HG03097 (cell line): ENCODE measurements around the gene CHIT1.
A peak's percentile ranks its signal among the peaks of the same experiment; 100 is the strongest.

Experiments
- ATAC-seq: cut with Tn5 transposase; IDR thresholded peaks from one replicate; pipeline ENCODE4 v1.9.1; 2021; ENCODE audit not compliant: unreplicated experiment, low FRiP score

CHIT1 gene

GRCh38 chr1:203229471-203230135 lies at the start of gene CHIT1:
CHIT1 (minus strand) TSS chr1:203229673; CDS start chr1:203229636, 37 bp downstream.
- ATAC-seq, result no peak

DNA sequence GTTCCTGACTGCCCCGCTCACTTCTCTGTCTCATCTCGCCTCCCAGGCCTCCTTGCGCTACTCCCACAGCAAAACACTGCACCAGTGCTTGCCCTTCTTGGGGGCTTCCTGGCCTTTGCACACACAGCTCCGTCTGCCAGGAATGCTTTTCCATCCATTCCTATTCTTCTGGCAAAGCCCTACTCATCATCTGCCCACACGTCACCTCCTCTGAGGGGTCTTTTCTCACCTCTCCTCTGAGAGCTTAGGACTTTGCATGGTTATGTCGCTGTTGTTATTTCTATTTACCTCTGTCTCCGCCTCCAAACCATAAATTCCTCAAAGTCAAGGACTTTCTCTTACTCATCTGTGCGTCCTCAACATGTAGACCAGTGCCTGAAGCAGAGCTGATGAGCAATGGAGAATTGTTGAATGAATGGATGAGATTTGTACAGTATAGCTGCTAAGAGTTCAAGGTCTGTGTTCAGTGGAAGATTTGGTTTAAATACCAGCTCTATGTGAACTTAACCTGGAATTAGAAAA lies 49.5 kb upstream of the CHIT1 start:
- no peak for ATAC-seq

DNA sequence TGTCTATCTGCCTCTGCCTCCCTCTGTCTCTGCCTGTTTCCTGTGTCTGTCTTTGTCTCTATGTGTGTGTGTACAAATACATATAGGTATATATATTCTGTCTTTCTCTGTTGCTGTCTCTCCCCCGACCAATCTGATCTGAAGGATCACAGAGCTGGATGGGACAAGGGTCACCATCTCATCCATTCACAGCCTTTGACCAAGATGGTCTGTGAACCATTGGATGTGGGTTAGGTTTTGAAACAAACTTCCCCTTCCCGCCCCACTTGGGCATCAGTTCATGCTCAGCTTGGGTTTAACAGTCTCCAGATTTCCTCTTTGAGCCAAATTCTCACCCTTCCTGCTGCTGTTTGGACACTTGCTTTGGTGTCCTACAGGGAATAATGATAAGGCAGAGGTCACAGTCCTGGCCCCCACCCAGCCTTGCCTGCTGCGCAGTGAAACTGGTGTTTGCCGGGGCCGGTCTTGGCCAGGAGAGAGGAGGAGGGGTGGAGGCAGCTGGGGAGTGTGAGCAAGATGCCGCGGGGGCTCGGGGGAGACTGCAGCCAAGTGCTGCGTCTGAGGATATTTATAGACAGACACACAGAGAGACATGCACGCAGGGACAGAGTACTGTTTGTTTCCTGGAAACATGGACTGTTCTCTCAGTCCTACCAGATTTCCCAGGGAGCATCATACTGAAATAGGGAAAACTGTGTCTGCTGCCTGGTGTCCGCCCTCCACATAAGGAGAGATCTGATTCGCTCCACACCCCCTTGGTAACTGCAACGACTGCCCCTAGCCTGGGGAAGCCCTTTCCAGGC lies 48.8 kb upstream of the CHIT1 start:
- no peak for ATAC-seq

GRCh38 chr1:203276916-203277545 lies 47.6 kb upstream of the CHIT1 start:
- ATAC-seq, result no peak

- ATAC-seq, result no peak
Measured at GRCh38 chr1:203276408-203276807, 46.9 kb upstream of the CHIT1 start.

GRCh38 chr1:203275656-203276272 lies 46.3 kb upstream of the CHIT1 start:
- no peak for ATAC-seq

- no peak for ATAC-seq
Measured at GRCh38 chr1:203274603-203275381, 45.3 kb upstream of the CHIT1 start.

DNA sequence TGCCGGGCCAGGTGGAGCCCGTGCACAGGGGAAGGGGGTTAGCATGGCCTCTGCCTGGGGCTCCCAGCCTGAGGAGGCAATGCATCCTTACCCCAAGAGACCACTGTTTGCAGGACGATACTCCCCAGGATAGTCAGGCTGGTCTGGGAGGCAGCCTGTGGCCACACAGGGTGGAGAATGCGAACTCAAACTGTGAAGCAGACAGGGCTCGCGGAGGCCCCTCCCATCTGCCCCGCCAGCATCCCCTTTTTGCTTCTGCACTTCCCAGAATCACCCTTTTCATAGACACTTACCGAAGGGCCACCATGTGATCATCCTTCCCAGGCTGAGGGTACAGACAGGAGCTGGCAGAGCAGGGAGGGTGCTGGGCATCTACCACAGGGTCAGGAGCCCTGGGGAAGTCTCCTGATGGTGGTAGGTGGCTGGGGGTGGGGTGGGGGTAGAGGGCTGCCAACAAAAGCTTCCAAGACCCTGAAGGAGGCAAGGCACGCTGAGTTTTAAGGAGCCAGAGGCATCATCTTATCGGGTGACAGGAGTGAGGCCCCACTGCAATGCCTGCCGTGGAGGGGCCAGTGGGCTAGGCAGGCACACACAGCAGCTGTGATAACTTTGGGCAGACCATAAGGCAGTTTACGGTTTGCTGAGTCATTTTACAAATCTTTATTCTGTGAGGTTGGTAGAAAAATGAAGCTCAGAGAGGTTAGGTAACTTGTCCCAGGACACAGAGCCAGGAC lies 44.6 kb upstream of the CHIT1 start:
- ATAC-seq, result no peak

GRCh38 chr1:203273206-203273868 lies 43.9 kb upstream of the CHIT1 start:
- peak; percentile 45 for ATAC-seq

DNA sequence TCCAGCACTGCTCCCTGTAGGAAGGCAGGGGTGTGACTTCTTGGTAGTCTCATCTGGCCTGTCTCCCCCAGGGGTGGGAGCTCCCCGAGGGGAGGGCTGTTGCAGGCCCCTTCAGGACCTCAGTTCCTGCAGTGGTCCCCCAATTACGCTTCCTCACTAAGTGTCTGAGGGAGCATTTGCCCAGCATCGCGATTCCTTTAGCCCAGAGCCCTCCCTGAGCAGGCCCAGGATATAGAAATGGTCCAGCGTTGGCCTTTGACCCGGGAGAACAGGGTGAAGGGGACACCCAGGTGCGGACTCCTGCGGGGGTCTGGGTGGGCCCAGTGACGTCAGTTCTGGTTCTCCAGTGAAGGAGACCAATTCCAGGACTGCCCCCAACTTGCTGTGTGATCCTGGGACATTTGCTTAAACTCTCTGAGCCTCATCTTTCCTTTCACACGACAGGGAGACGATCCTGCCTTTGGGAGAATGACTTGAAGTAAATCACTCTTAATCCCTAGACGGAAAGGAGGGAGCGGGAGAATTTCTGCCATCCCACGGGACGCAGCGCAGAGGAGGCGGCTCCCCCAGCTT lies 43.2 kb upstream of the CHIT1 start:
- ATAC-seq, result no peak

GRCh38 chr1:203271962-203272632 lies 42.6 kb upstream of the CHIT1 start:
- no peak for ATAC-seq

- no peak for ATAC-seq
Measured at GRCh38 chr1:203271018-203271743, 41.7 kb upstream of the CHIT1 start.

- ATAC-seq, result no peak
Measured at GRCh38 chr1:203270448-203270847, 41.0 kb upstream of the CHIT1 start.

DNA sequence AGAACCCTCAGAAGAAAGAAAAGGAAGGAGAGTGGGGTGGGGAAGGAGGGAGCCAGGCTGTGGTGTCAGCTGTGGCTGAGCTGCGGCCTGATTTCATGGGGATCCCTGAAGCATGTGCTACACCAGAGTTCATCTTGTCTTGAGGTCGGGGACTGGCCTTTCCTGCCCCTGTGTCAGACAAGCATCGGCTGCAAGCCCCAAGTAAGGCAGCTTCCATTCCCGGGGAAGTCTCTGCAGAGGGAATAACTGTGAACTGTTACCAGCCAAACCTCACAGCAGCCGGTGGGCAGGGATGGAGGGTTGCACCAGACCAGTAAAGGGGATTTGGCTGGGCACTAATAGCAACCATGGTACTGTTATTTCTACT lies 40.2 kb upstream of the CHIT1 start:
- no peak for ATAC-seq

DNA sequence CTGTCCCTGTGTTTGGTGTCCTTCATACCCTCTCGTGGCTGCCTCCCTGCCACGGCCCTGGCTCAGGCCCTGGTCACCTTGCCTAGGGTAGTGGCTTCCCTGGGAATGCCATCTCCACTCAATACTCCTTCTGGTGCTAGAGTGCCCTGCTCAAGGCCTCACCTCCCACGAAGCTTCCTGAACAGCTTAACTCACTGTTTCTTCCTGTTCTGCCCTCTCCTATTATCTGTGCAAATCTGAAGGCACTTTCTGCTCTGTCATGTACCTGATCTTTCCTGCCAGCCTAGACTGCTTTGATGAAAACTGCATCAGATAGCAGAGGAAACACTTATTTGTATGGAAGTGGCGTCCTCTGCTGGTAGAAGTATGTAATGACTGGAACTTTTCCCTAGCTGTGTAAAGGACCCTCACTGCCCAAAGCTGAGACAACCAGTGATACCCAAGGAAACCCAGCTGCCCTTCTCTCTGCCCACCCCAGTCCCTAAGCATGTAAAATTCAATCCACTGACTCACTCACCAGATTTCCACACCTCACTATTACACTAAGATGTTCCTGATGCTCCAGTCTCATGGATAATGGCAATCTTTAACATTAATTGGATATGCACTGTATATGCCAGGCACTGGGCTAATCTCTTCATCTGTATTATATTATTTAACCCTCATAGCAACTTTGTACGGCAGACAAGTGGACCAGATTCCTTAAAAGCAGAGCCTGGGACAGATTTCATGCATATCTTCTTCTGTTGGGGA lies 39.6 kb upstream of the CHIT1 start:
- no peak for ATAC-seq

DNA sequence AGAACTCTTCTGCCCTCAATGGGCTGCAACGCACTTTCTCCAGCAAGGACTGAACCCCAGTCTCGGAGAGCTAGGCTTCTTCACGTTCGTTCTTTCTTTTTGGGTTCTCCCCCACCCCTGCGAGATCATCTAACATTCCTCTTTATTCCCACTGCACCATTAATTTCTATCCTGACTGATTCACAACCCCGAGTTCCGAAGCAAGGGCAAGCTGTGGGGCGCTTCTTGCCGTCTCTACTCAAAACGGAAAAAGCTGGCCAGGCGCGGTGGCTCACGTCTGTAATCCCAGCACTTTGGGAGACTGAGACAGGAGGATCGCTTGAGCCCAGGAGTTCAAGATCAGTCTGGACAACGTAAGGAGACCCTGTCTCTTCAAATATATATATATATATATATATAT lies 38.4 kb upstream of the CHIT1 start:
- ATAC-seq, result no peak

- no peak for ATAC-seq
Measured at GRCh38 chr1:203267347-203267846, 37.9 kb upstream of the CHIT1 start.
